ENCODE measurements around the gene DEAF1. TPM values are rescaled to one million over a fixed set of nuclear protein-coding genes. Genes with fewer than 3 reads are reported as not detected.

The DEAF1 gene
- total and polyA plus RNA-seq, 2 of the 13 experiments (the other 11 are each of a cell fraction or from before 2014, with no cell fraction given), result 22.3 to 29.6 TPM

DNA sequence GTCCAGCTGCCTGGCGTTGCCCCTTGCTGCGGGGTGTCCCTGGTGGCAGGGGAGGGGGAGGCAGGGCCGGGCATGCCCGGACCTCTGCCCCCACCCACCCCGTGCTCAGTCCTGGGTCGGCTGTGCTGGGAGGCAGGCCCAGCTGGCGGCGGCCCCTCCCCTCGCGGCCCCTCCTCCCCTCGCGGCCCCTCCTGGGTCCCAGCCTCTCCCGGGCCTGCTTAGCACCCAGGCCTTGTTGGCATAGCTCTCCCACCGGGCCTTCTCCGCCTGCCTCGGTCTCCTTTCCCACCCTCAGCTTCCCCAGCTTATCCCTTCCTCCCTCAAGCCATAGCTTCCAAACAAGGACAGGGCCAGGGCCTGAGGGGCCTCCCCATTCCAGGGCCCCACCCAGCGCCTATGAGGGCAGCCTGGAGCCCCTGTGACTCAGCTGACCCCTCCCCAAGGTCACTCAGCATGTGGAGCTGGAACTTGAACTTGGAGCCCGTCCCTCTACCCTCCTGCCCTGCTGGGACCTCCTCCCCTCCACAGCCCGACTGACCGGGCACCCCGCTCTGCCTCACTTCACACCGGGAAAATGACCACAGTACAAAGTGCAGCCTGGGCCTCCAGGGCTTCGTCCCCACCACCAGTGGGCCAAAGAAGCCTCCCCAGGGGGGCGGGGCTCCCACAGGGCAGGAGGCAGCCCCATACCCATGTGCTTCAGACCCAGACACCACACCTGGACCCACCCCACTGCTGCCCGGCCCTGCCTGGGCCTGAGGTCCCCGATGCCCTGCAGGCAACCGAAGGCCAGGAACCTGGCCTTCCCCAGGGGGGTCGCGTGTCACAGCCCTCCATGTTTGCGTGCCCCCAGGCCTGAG, 12.2 kb upstream of the DEAF1 start (continued):
- TF ChIP-seq SIX1 (CRISPR knock-in tag; IDR thresholded peaks at IDR 0.05; ENCODE audit: borderline replicate concordance), result no peak; the same call in 1 of the 2 replicates
- TF ChIP-seq, protein P1, sequence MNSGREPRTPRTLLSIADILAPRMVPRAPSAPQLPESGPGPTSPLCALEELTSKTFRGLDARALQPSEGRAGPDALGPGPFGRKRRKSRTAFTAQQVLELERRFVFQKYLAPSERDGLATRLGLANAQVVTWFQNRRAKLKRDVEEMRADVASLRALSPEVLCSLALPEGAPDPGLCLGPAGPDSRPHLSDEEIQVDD (CRISPR knock-in tag; IDR thresholded peaks at IDR 0.05; ENCODE audit: borderline replicate concordance), result no peak
- peak; percentile 18; the same call in 1 of the 2 replicates for TF ChIP-seq KMT2A (CRISPR knock-in tag; IDR thresholded peaks at IDR 0.05)
- TF ChIP-seq POLR2AphosphoS2 (IDR thresholded peaks at IDR 0.05; ENCODE audit: low read depth, low read length), result no peak; the same call in 1 of the 2 replicates
- TF ChIP-seq, protein P2, sequence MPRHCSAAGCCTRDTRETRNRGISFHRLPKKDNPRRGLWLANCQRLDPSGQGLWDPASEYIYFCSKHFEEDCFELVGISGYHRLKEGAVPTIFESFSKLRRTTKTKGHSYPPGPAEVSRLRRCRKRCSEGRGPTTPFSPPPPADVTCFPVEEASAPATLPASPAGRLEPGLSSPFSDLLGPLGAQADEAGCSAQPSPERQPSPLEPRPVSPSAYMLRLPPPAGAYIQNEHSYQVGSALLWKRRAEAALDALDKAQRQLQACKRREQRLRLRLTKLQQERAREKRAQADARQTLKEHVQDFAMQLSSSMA (CRISPR knock-in tag; IDR thresholded peaks at IDR 0.05), result no peak; the same call in 1 of the 2 replicates
- TF ChIP-seq HHEX (CRISPR knock-in tag; IDR thresholded peaks at IDR 0.05), result 0 out of 2 replicates have a peak, but pooled peaks have one; percentile 31
- peak; percentile 4; the same call in 1 of the 2 replicates for TF ChIP-seq HMG20B (CRISPR knock-in tag; conservative IDR thresholded peaks at IDR 0.05)
- TF ChIP-seq POLR2A (IDR thresholded peaks at IDR 0.05; ENCODE audit: insufficient read depth in 1 of 2, low read depth in 2 of 2, low read length in 2 of 2), result no peak
- TF ChIP-seq HNRNPK (IDR thresholded peaks at IDR 0.05; ENCODE audit: low read depth, low read length, poor library complexity, severe bottlenecking), result peak; percentile 92
- TF ChIP-seq ZNF816 (CRISPR knock-in tag; IDR thresholded peaks at IDR 0.05; ENCODE audit: borderline replicate concordance), result 0 out of 2 replicates have a peak, but pooled peaks have one; percentile 63
- peak; percentile 67; the same call in 1 of the 2 replicates for TF ChIP-seq ZMAT3 (CRISPR knock-in tag; conservative IDR thresholded peaks at IDR 0.05)
- TF ChIP-seq ZBTB42 (CRISPR knock-in tag; IDR thresholded peaks at IDR 0.05), result no peak
- TF ChIP-seq TARDBP (CRISPR knock-in tag; IDR thresholded peaks at IDR 0.05), result no peak; the same call in none of the 2 replicates
- TF ChIP-seq ZNF101 (CRISPR knock-in tag; IDR thresholded peaks at IDR 0.05; ENCODE audit: borderline replicate concordance, low read depth), result no peak
- TF ChIP-seq MXD4 (CRISPR knock-in tag; IDR thresholded peaks at IDR 0.05), result 0 out of 2 replicates have a peak, but pooled peaks have one; percentile 40
- no peak for TF ChIP-seq RELA (CRISPR knock-in tag; IDR thresholded peaks at IDR 0.05)
- peak; percentile 93 for TF ChIP-seq MED8 (CRISPR knock-in tag; IDR thresholded peaks at IDR 0.05; ENCODE audit: insufficient replicate concordance)
- TF ChIP-seq ZNF589 (CRISPR knock-in tag; conservative IDR thresholded peaks at IDR 0.05), result 0 out of 2 replicates have a peak, but pooled peaks have one; percentile 45
- TF ChIP-seq IRF2 (CRISPR knock-in tag; IDR thresholded peaks at IDR 0.05), result no peak
- TF ChIP-seq, protein P3, sequence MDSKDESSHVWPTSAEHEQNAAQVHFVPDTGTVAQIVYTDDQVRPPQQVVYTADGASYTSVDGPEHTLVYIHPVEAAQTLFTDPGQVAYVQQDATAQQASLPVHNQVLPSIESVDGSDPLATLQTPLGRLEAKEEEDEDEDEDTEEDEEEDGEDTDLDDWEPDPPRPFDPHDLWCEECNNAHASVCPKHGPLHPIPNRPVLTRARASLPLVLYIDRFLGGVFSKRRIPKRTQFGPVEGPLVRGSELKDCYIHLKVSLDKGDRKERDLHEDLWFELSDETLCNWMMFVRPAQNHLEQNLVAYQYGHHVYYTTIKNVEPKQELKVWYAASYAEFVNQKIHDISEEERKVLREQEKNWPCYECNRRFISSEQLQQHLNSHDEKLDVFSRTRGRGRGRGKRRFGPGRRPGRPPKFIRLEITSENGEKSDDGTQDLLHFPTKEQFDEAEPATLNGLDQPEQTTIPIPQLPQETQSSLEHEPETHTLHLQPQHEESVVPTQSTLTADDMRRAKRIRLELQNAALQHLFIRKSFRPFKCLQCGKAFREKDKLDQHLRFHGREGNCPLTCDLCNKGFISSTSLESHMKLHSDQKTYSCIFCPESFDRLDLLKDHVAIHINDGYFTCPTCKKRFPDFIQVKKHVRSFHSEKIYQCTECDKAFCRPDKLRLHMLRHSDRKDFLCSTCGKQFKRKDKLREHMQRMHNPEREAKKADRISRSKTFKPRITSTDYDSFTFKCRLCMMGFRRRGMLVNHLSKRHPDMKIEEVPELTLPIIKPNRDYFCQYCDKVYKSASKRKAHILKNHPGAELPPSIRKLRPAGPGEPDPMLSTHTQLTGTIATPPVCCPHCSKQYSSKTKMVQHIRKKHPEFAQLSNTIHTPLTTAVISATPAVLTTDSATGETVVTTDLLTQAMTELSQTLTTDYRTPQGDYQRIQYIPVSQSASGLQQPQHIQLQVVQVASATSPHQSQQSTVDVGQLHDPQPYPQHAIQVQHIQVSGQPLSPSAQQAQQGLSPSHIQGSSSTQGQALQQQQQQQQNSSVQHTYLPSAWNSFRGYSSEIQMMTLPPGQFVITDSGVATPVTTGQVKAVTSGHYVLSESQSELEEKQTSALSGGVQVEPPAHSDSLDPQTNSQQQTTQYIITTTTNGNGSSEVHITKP (CRISPR knock-in tag; IDR thresholded peaks at IDR 0.05; ENCODE audit: low read depth), result no peak
- TF ChIP-seq POLR2G (IDR thresholded peaks at IDR 0.05; ENCODE audit: low read depth, low read length), result peak; percentile 69
- TF ChIP-seq ZNF577 (CRISPR knock-in tag; IDR thresholded peaks at IDR 0.05; ENCODE audit: borderline replicate concordance, low read depth), result no peak
- TF ChIP-seq TBP (CRISPR knock-in tag; IDR thresholded peaks at IDR 0.05), result no peak
- TF ChIP-seq CREB3 (CRISPR knock-in tag; IDR thresholded peaks at IDR 0.05), result no peak
